ENCODE data around the gene PMPCA. TPM values are rescaled to one million over a fixed set of nuclear protein-coding genes. Genes with fewer than 3 reads are reported as not detected.

The PMPCA gene
- polyA plus RNA-seq, 1 of the 3 experiments (the other 2 are of a cell fraction), result 125 TPM

DNA sequence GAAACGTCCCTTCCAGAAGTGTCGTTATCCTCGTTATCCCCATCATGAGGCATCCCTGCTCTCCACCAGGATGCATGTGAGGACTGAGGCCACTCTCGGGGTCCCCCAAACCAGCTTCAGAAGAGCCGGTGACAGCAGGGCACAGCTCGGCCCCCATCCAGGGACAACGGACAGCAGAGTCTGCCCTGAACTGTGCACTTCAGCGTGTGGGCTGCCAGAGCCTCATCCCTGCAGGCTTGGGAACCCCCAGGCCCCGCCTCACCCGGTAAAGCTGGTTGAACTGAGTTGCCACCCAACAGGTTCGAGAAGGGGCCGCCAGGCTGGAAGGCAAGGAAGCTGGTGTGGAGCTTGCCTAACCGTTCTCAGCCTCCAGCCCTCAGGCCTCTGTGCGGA lies 36.3 kb upstream of the PMPCA start:
- Histone ChIP-seq H4K20me1 (ENCODE audit: insufficient read depth) (no peaks in the 10 kb centered on the region), H3F3A (replicated peaks; ENCODE audit: insufficient read depth) (no peaks in the 10 kb centered on the region), H3K27me3 (ENCODE audit: insufficient read depth) (no peaks in the 10 kb centered on the region), H3K4me1 (ENCODE audit: control insufficient read depth in 1 of 2, insufficient read depth in 2 of 2, low read depth in 1 of 2, low read length in 1 of 2) (peaks cover 0 to 43% of the 10 kb centered on the region in 2 experiments; a peak in 1 of 4 replicates), H3K9me3 (no peaks in the 10 kb centered on the region), H3K36me3 (replicated peaks in 1 of 2; ENCODE audit: control insufficient read depth in 1 of 2, insufficient read depth in 2 of 2, low read length in 1 of 2) (peaks cover 0 to 30% of the 10 kb centered on the region in 2 experiments), H3K4me3 (ENCODE audit: low read depth in 2 of 2, low read length in 1 of 2) (no peak overlapping the region), H3K9ac (no peak overlapping the region), H3K4me2 (no peak overlapping the region), H3K79me2 (ENCODE audit: insufficient read depth) (no peaks in the 10 kb centered on the region), H2AFZ (ENCODE audit: low read depth) (no peak overlapping the region), H3K9me2 (no peaks in the 10 kb centered on the region), H3K27ac (ENCODE audit: low read depth in 2 of 2, low read length in 1 of 2) (peak overlapping the region in 1 of 2 experiments; percentile 90; a peak in 2 of 4 replicates)
- CTCF ChIA-PET, result interaction anchor here (0.6 to 5.5 kb wide), 10 partner anchors 10 to 61 kb away, joined by 3 to 65 read pairs (median 4); partner anchors contain the start of genes DNLZ and SNAPC4
- 95% methylated on average over 8 of the region's 14 CpGs for WGBS (ENCODE audit: low lambda C conversion rate)
- DNase-seq, result no peak
- TF ChIP-seq NFIC (IDR thresholded peaks at IDR 0.05; ENCODE audit: borderline replicate concordance), result no peak
- TF ChIP-seq, protein P1, sequence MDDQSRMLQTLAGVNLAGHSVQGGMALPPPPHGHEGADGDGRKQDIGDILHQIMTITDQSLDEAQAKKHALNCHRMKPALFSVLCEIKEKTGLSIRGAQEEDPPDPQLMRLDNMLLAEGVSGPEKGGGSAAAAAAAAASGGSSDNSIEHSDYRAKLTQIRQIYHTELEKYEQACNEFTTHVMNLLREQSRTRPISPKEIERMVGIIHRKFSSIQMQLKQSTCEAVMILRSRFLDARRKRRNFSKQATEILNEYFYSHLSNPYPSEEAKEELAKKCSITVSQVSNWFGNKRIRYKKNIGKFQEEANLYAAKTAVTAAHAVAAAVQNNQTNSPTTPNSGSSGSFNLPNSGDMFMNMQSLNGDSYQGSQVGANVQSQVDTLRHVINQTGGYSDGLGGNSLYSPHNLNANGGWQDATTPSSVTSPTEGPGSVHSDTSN (IDR thresholded peaks at IDR 0.05), result no peak
- TF ChIP-seq, protein P2, sequence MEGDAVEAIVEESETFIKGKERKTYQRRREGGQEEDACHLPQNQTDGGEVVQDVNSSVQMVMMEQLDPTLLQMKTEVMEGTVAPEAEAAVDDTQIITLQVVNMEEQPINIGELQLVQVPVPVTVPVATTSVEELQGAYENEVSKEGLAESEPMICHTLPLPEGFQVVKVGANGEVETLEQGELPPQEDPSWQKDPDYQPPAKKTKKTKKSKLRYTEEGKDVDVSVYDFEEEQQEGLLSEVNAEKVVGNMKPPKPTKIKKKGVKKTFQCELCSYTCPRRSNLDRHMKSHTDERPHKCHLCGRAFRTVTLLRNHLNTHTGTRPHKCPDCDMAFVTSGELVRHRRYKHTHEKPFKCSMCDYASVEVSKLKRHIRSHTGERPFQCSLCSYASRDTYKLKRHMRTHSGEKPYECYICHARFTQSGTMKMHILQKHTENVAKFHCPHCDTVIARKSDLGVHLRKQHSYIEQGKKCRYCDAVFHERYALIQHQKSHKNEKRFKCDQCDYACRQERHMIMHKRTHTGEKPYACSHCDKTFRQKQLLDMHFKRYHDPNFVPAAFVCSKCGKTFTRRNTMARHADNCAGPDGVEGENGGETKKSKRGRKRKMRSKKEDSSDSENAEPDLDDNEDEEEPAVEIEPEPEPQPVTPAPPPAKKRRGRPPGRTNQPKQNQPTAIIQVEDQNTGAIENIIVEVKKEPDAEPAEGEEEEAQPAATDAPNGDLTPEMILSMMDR (IDR thresholded peaks at IDR 0.05), result no peak
- TF ChIP-seq NRF1 (IDR thresholded peaks at IDR 0.05; ENCODE audit: low read depth, low read length), result no peak
- no peak for TF ChIP-seq FOXM1 (IDR thresholded peaks at IDR 0.05; ENCODE audit: low read depth)
- no peak for TF ChIP-seq RAD21 (IDR thresholded peaks at IDR 0.05; ENCODE audit: low read length)
- no peak for TF ChIP-seq EZH2phosphoT487 (IDR thresholded peaks at IDR 0.05; ENCODE audit: borderline replicate concordance, low read depth)
- TF ChIP-seq RFX5 (IDR thresholded peaks at IDR 0.05; ENCODE audit: low read length), result no peak
- no peak for TF ChIP-seq YY1 (IDR thresholded peaks at IDR 0.05; ENCODE audit: low read depth)
- no peak for TF ChIP-seq CHD2 (IDR thresholded peaks at IDR 0.05; ENCODE audit: low read length, partially characterized antibody)
- TF ChIP-seq MEF2A (IDR thresholded peaks at IDR 0.05; ENCODE audit: borderline replicate concordance, low read depth), result no peak
- TF ChIP-seq SMC3 (IDR thresholded peaks at IDR 0.05; ENCODE audit: low read depth, low read length), result no peak
- TF ChIP-seq, protein P3, sequence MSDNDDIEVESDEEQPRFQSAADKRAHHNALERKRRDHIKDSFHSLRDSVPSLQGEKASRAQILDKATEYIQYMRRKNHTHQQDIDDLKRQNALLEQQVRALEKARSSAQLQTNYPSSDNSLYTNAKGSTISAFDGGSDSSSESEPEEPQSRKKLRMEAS (IDR thresholded peaks at IDR 0.05; ENCODE audit: low read depth), result no peak
- TF ChIP-seq GABPA (IDR thresholded peaks at IDR 0.05; ENCODE audit: low read depth), result no peak
- no peak for TF ChIP-seq TAF1 (IDR thresholded peaks at IDR 0.05; ENCODE audit: borderline replicate concordance, low read depth, low read length)
- TF ChIP-seq TEAD4 (IDR thresholded peaks at IDR 0.05; ENCODE audit: borderline replicate concordance, insufficient read depth), result no peak
- no peak for TF ChIP-seq ELF1 (IDR thresholded peaks at IDR 0.05)
- TF ChIP-seq, protein P4, sequence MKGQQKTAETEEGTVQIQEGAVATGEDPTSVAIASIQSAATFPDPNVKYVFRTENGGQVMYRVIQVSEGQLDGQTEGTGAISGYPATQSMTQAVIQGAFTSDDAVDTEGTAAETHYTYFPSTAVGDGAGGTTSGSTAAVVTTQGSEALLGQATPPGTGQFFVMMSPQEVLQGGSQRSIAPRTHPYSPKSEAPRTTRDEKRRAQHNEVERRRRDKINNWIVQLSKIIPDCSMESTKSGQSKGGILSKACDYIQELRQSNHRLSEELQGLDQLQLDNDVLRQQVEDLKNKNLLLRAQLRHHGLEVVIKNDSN (IDR thresholded peaks at IDR 0.05; ENCODE audit: borderline replicate concordance, low read depth), result no peak
- no peak for TF ChIP-seq EP300 (IDR thresholded peaks at IDR 0.05; ENCODE audit: borderline replicate concordance in 1 of 2, low read depth in 1 of 2, low read length in 1 of 2)
- POLR2A ChIA-PET, result interaction anchor here (1.0 to 3.7 kb wide), 5 partner anchors 9 to 48 kb away, joined by 3 to 36 read pairs (median 5); partner anchors contain the start of gene DNLZ

All from SK-N-SH (cell line).